Mesenteric fat pad (tissue), 1 donor: ENCODE measurements around the gene RBMS3. TPM values are rescaled to one million over a fixed set of nuclear protein-coding genes. Genes with fewer than 3 reads are reported as not detected.
"Not testable (repeated sequence)": the region's sequence is repeated elsewhere in the genome, so short reads cannot be mapped to it uniquely, and the experiment has no call there.

ENCODE experiments used
- DNase-seq: peaks from one replicate; pipeline ENCODE4 v3.0.0-alpha.2; 2020; ENCODE audit warnings: low spot score
- total RNA-seq: library from RNA; stranded (reverse); fragmentation: NEBNext Ultra II Directional; extraction: Animal tissue kit (Norgen Biotek cat#: 25700); gene quantifications from one replicate; pipeline ENCODE4 v1.2.1, GENCODE V29; 2021
- donor health status: DM: yes; HTN: yes; CAD: no.

Gene RBMS3
- total RNA-seq, 1 donor from 2014 or later: 127 TPM

GRCh38 chr3:30003741-30004140 lies 722.9 kb downstream of the RBMS3 start:
- no peak for DNase-seq

GRCh38 chr3:30004481-30004880 lies 723.6 kb downstream of the RBMS3 start:
- DNase-seq: no peak

GRCh38 chr3:30006111-30006510 lies 725.2 kb downstream of the RBMS3 start:
- no peak for DNase-seq

- DNase-seq: no peak
These were observed 726.8 kb downstream of the RBMS3 start for GRCh38 chr3:30007668-30008067.

GRCh38 chr3:30011237-30011803 lies 730.4 kb downstream of the RBMS3 start:
- DNase-seq: no peak

GRCh38 chr3:30012941-30013543 lies 732.2 kb downstream of the RBMS3 start:
- DNase-seq: no peak

- DNase-seq: no peak
These were observed 737.0 kb downstream of the RBMS3 start for GRCh38 chr3:30017901-30018300.

- no peak for DNase-seq
These were observed 739.5 kb downstream of the RBMS3 start for GRCh38 chr3:30020380-30020779.

- no peak for DNase-seq
These were observed 743.6 kb downstream of the RBMS3 start for GRCh38 chr3:30024466-30024865.

- DNase-seq: no peak
These were observed 746.0 kb downstream of the RBMS3 start for GRCh38 chr3:30026851-30027250.

- DNase-seq: no peak
These were observed 753.5 kb downstream of the RBMS3 start for GRCh38 chr3:30034246-30034991.

- DNase-seq: no peak
These were observed 755.2 kb downstream of the RBMS3 start for GRCh38 chr3:30035935-30036567.

GRCh38 chr3:30040126-30040525 lies 759.3 kb downstream of the RBMS3 start:
- DNase-seq: no peak

GRCh38 chr3:30041481-30041880 lies 760.6 kb downstream of the RBMS3 start:
- DNase-seq: not testable (repeated sequence)

GRCh38 chr3:30042274-30042859 lies 761.5 kb downstream of the RBMS3 start:
- no peak for DNase-seq

- DNase-seq: no peak
These were observed 762.2 kb downstream of the RBMS3 start for GRCh38 chr3:30042916-30043555.

- no peak for DNase-seq
These were observed 763.6 kb downstream of the RBMS3 start for GRCh38 chr3:30044515-30044914.

GRCh38 chr3:30048431-30048830 lies 767.6 kb downstream of the RBMS3 start:
- DNase-seq: no peak

- DNase-seq: not testable (repeated sequence)
These were observed 769.2 kb downstream of the RBMS3 start for GRCh38 chr3:30050116-30050515.

GRCh38 chr3:30059240-30059639 lies 778.4 kb downstream of the RBMS3 start:
- no peak for DNase-seq
